SK-N-SH (cell line): ENCODE results near the gene CEP95. TPM values are rescaled to one million over a fixed set of nuclear protein-coding genes. Genes with fewer than 3 reads are reported as not detected.

Experiments
- CTCF ChIA-PET: fragments of 300-600, 350-600 bp; formaldehyde crosslinking; extraction: SDS; loops from one replicate; lab custom pipeline; 2021; lab: Yijun Ruan, JAX
- POLR2A ChIA-PET: fragments of 350-600 bp; sonication (Branson Sonifier 250); formaldehyde crosslinking; extraction: SDS; loops from one replicate; lab custom pipeline; 2020; ENCODE audit warnings: antibody characterized with exemption, inconsistent platforms; lab: Yijun Ruan, JAX
- DNase-seq: peaks from one replicate; pipeline ENCODE4 v3.0.0; 2012
- H2AFZ ChIP-seq: fragments of 200-600 bp; sonication (generic); 2 replicates; pipeline ENCODE4 v1.8.1; 2016; ENCODE audit warnings: antibody characterized with exemption, mild to moderate bottlenecking, low read depth
- H3F3A ChIP-seq: fragments of 200-600 bp; sonication (generic); replicated peaks from 2 replicates; pipeline ENCODE3; 2016; ENCODE audit warnings: antibody characterized with exemption, mild to moderate bottlenecking; ENCODE audit not compliant: insufficient read depth
- H3K27ac ChIP-seq, 2 experiments: fragments of 200-500 bp in 1 of 2; fragments of 200-600 bp in 1 of 2; sonication (Bioruptor generic) in 1 of 2; sonication (generic), shearing (Covaris generic) in 1 of 2; 2 replicates each; pipeline versions ENCODE4 v1.5.1 to v1.6.1; 2014 to 2016; ENCODE audit warnings: low read depth in 2 of 2, inconsistent platforms in 1 of 2, low read length in 1 of 2, mild to moderate bottlenecking in 1 of 2, mixed read lengths in 1 of 2
- H3K27me3 ChIP-seq: fragments of 200-600 bp; sonication (generic), shearing (Covaris generic); 2 replicates; pipeline ENCODE4 v1.6.1; 2016; ENCODE audit warnings: mixed run types; ENCODE audit not compliant: insufficient read depth
- H3K36me3 ChIP-seq, 2 experiments: fragments of 200-500 bp in 1 of 2; fragments of 200-600 bp in 1 of 2; sonication (Bioruptor generic) in 1 of 2; sonication (generic) in 1 of 2; replicated peaks in 1 of 2; 2 replicates each; pipeline versions ENCODE3 to v1.5.1; 2014 to 2016; ENCODE audit warnings: low read length in 1 of 2, mild to moderate bottlenecking in 1 of 2; ENCODE audit not compliant: insufficient read depth in 2 of 2, control insufficient read depth in 1 of 2
- H3K4me1 ChIP-seq, 2 experiments: fragments of 200-500 bp in 1 of 2; fragments of 200-600 bp in 1 of 2; sonication (Bioruptor generic) in 1 of 2; sonication (generic), shearing (Covaris generic) in 1 of 2; 2 replicates each; pipeline versions ENCODE4 v1.5.1 to v1.6.1; 2014 to 2016; ENCODE audit warnings: low read depth in 1 of 2, low read length in 1 of 2, mixed run types in 1 of 2; ENCODE audit not compliant: insufficient read depth in 2 of 2, control insufficient read depth in 1 of 2
- H3K4me2 ChIP-seq: fragments of 200-600 bp; sonication (generic), shearing (Covaris generic); 2 replicates; pipeline ENCODE4 v1.6.1; 2017; ENCODE audit warnings: mixed run types
- H3K4me3 ChIP-seq, 2 experiments: fragments of 200-500 bp in 1 of 2; fragments of 200-600 bp in 1 of 2; sonication (Bioruptor generic) in 1 of 2; sonication (generic), shearing (Covaris generic) in 1 of 2; 2 replicates each; pipeline versions ENCODE4 v1.5.1 to v1.8.1; 2014 to 2016; ENCODE audit warnings: low read depth in 2 of 2, inconsistent platforms in 1 of 2, low read length in 1 of 2, mild to moderate bottlenecking in 1 of 2, mixed read lengths in 1 of 2, moderate library complexity in 1 of 2
- H3K79me2 ChIP-seq: fragments of 200-600 bp; sonication (generic); 2 replicates; pipeline ENCODE4 v1.8.1; 2017; ENCODE audit warnings: mild to moderate bottlenecking; ENCODE audit not compliant: insufficient read depth
- H3K9ac ChIP-seq: fragments of 200-600 bp; sonication (generic); 2 replicates; pipeline ENCODE4 v1.6.1; 2017; ENCODE audit warnings: mixed run types
- H3K9me2 ChIP-seq: fragments of 200-600 bp; sonication (generic); 2 replicates; pipeline ENCODE4 v1.6.1; 2017; ENCODE audit warnings: mixed run types
- H3K9me3 ChIP-seq: fragments of 200-600 bp; sonication (generic); 2 replicates; pipeline ENCODE4 v1.6.1; 2017; ENCODE audit warnings: mixed run types, mild to moderate bottlenecking, moderate library complexity
- H4K20me1 ChIP-seq: fragments of 200-600 bp; sonication (generic); 2 replicates; pipeline ENCODE4 v1.6.1; 2017; ENCODE audit warnings: mild to moderate bottlenecking, mixed run types; ENCODE audit not compliant: insufficient read depth
- CHD2 ChIP-seq: fragments of 150-350 bp; IDR thresholded peaks from 2 replicates; pipeline ENCODE4 v1.6.1; 2018; ENCODE audit warnings: low read length; ENCODE audit not compliant: partially characterized antibody
- CTCF ChIP-seq: fragments of 200-600 bp; sonication (generic); IDR thresholded peaks from 2 replicates; pipeline ENCODE4 v1.6.1; 2017; ENCODE audit warnings: antibody characterized with exemption, mild to moderate bottlenecking, moderate library complexity
- ELF1 ChIP-seq: IDR thresholded peaks from 2 replicates; pipeline ENCODE4 v1.4.0; 2012
- FOSL2 ChIP-seq: IDR thresholded peaks from 2 replicates; pipeline ENCODE4 v1.4.0; 2012; ENCODE audit warnings: low read depth, mild to moderate bottlenecking, moderate library complexity, borderline replicate concordance
- FOXM1 ChIP-seq: IDR thresholded peaks from 2 replicates; pipeline ENCODE4 v1.4.0; 2012; ENCODE audit warnings: low read depth, mild to moderate bottlenecking
- GABPA ChIP-seq: IDR thresholded peaks from 2 replicates; pipeline ENCODE4 v1.4.0; 2012; ENCODE audit warnings: low read depth, mild to moderate bottlenecking
- IRF3 ChIP-seq: fragments of 150-350 bp; IDR thresholded peaks from 2 replicates; pipeline ENCODE4 v1.6.1; 2016; ENCODE audit warnings: mild to moderate bottlenecking, low read depth, low read length
- MEF2A ChIP-seq: IDR thresholded peaks from 2 replicates; pipeline ENCODE4 v1.4.0; 2012; ENCODE audit warnings: low read depth, borderline replicate concordance
- NRF1 ChIP-seq: IDR thresholded peaks from 2 replicates; pipeline ENCODE4 v1.6.1; 2012; ENCODE audit warnings: low read depth, mild to moderate bottlenecking, low read length
- RAD21 ChIP-seq: IDR thresholded peaks from 2 replicates; pipeline ENCODE4 v1.6.1; 2012; ENCODE audit warnings: mild to moderate bottlenecking, low read length
- REST ChIP-seq: IDR thresholded peaks from 2 replicates; pipeline ENCODE4 v1.6.1; 2012; ENCODE audit warnings: mild to moderate bottlenecking, low read depth, low read length, moderate library complexity
- RFX5 ChIP-seq: IDR thresholded peaks from 2 replicates; pipeline ENCODE4 v1.6.1; 2012; ENCODE audit warnings: mild to moderate bottlenecking, improper control_type of control experiment, low read length
- RXRA ChIP-seq: IDR thresholded peaks from 2 replicates; pipeline ENCODE4 v1.4.0; 2012; ENCODE audit warnings: low read depth, mild to moderate bottlenecking, borderline replicate concordance
- SIN3A ChIP-seq: IDR thresholded peaks from 2 replicates; pipeline ENCODE4 v1.6.1; 2012; ENCODE audit warnings: low read depth, mild to moderate bottlenecking, low read length, moderate library complexity, borderline replicate concordance
- SMC3 ChIP-seq: IDR thresholded peaks from 2 replicates; pipeline ENCODE4 v1.6.1; 2012; ENCODE audit warnings: low read depth, low read length, improper control_type of control experiment
- TCF12 ChIP-seq: IDR thresholded peaks from 2 replicates; pipeline ENCODE4 v1.4.0; 2012
- TEAD4 ChIP-seq: IDR thresholded peaks from 2 replicates; pipeline ENCODE4 v1.4.0; 2012; ENCODE audit warnings: mild to moderate bottlenecking, borderline replicate concordance; ENCODE audit not compliant: insufficient read depth
- USF1 ChIP-seq: IDR thresholded peaks from 2 replicates; pipeline ENCODE4 v1.4.0; 2012; ENCODE audit warnings: low read depth, borderline replicate concordance
- YY1 ChIP-seq: IDR thresholded peaks from 2 replicates; pipeline ENCODE4 v1.4.0; 2012; ENCODE audit warnings: low read depth, mild to moderate bottlenecking
- WGBS: methylation state at CpG from one replicate; pipeline ENCODE4 v1.1.6; 2017; ENCODE audit warnings: low lambda C conversion rate; 5-methylcytosine and 5-hydroxymethylcytosine counted together
- polyA plus RNA-seq, 3 experiments: library from polyadenylated mRNA; depleted of rRNA; stranded (reverse); fragments of >200 nt; gene quantifications; 2 replicates each; pipeline ENCODE4 v1.2.3, GENCODE V29; 2012

The CEP95 gene
- polyA plus RNA-seq, 1 of the 3 experiments (the other 2 are of a cell fraction) = 30.8 TPM

- TF ChIP-seq CHD2 (no peak), TEAD4 (no peak), GABPA (no peak), SMC3 (no peak), NRF1 (no peak)
- TF ChIP-seq, all 33 proteins: peak for 0
These were observed 34.2 kb upstream of the CEP95 start (continued) for GRCh38 chr17:64472564-64472963.

GRCh38 chr17:64477849-64478248 is 28.9 kb upstream of the CEP95 start:
- H3K36me3 ChIP-seq = peaks cover 39 to 56% of the 10 kb centered on the region in 2 experiments
- H3K4me1 ChIP-seq = no peaks in the 10 kb centered on the region
- H3K27ac ChIP-seq = no peak overlapping the region
- no peaks in the 10 kb centered on the region for H3K79me2 ChIP-seq
- peaks cover 22% of the 10 kb centered on the region for H3F3A ChIP-seq
- H3K9me2 ChIP-seq = no peaks in the 10 kb centered on the region
- H3K4me2 ChIP-seq = no peak overlapping the region
- H3K4me3 ChIP-seq = no peak overlapping the region
- H3K27me3 ChIP-seq = no peaks in the 10 kb centered on the region
- no peak for TF ChIP-seq YY1
- TF ChIP-seq FOXM1 = no peak
- no peak for TF ChIP-seq REST
- TF ChIP-seq CTCF = no peak
- no peak for TF ChIP-seq SMC3
- no peak for TF ChIP-seq MEF2A
- no peak for TF ChIP-seq FOSL2
- no peak for TF ChIP-seq ELF1
- no peak for TF ChIP-seq NRF1
- no peak for TF ChIP-seq TCF12
- no peak for TF ChIP-seq RXRA
- TF ChIP-seq SIN3A = no peak
- TF ChIP-seq RAD21 = no peak
- no peak for TF ChIP-seq GABPA
- TF ChIP-seq USF1 = no peak
- no peak for TF ChIP-seq RFX5
- TF ChIP-seq IRF3 = no peak
- no peak for TF ChIP-seq CHD2
- H2AFZ ChIP-seq = no peak overlapping the region
- 32% methylated on average over 1 of the region's 1 CpG for WGBS
- no peak overlapping the region for H3K9ac ChIP-seq
- POLR2A ChIA-PET = interaction anchor here (0.6 kb wide), 1 partner anchor 27 kb away, joined by 3 read pairs; no protein-coding TSS in a partner anchor
- CTCF ChIA-PET = interaction anchor here (0.9 to 10.2 kb wide), 4 partner anchors 11 to 58 kb away, joined by 3 to 76 read pairs (median 37); partner anchors contain the start of gene CEP95
- H4K20me1 ChIP-seq = no peaks in the 10 kb centered on the region
- H3K9me3 ChIP-seq = no peaks in the 10 kb centered on the region
- DNase-seq = no peak
